ENCODE measurements around the gene ZNG1A. TPM values are rescaled to one million over a fixed set of nuclear protein-coding genes. Genes with fewer than 3 reads are reported as not detected.

ZNG1A gene
- total RNA-seq, 1 experiment from 2014 or later: 31.1 TPM

- Histone ChIP-seq H2BK5ac (ENCODE audit: insufficient read length, low read length) (no peak overlapping the region), H3K23ac (ENCODE audit: insufficient read length, low read depth, low read length) (no peak overlapping the region), H3K27me3 (ENCODE audit: insufficient read depth, low read length) (no peaks in the 10 kb centered on the region; the same call in 1 of the 2 replicates), H2AK5ac (ENCODE audit: insufficient read length, low read length) (no peak overlapping the region), H3K27ac (ENCODE audit: insufficient read length, low read depth, low read length) (no peak overlapping the region), H2AFZ (ENCODE audit: low read length) (no peak overlapping the region), H4K20me1 (ENCODE audit: control insufficient read depth, insufficient read depth, insufficient read length) (no peaks in the 10 kb centered on the region), H3K9me3 (ENCODE audit: control insufficient read depth, low read depth, low read length) (no peaks in the 10 kb centered on the region), H3K56ac (ENCODE audit: insufficient read length, low read depth, low read length) (no peak overlapping the region), H3K4me2 (ENCODE audit: insufficient read depth, insufficient read length, low read length) (no peak overlapping the region), H3K4me1 (ENCODE audit: insufficient read depth, low read length) (no peaks in the 10 kb centered on the region), H3K4ac (ENCODE audit: low read depth, low read length) (no peak overlapping the region), H4K8ac (replicated peaks; ENCODE audit: insufficient read length, low read depth, low read length) (no peak overlapping the region), H4K5ac (ENCODE audit: insufficient read length, low read depth, low read length) (no peak overlapping the region), H2BK120ac (ENCODE audit: low read depth, low read length, poor library complexity, severe bottlenecking) (no peak overlapping the region), H3K79me1 (ENCODE audit: insufficient read depth, low read depth, low read length, poor library complexity, severe bottlenecking) (no peaks in the 10 kb centered on the region), H4K91ac (ENCODE audit: insufficient read length, low read depth, low read length) (no peak overlapping the region), H3K14ac (ENCODE audit: insufficient read depth, low read length) (no peak overlapping the region), H3T11ph (ENCODE audit: low read length) (no peak overlapping the region), H3K23me2 (ENCODE audit: insufficient read length, low read depth, low read length, poor library complexity, severe bottlenecking) (no peaks in the 10 kb centered on the region), H3K79me2 (ENCODE audit: insufficient read depth, low read length) (no peaks in the 10 kb centered on the region), H2BK12ac (ENCODE audit: insufficient read length, low read depth, low read length) (no peak overlapping the region), H3K9ac (ENCODE audit: extremely low read depth, insufficient read length, low read length) (no peak overlapping the region), H2BK15ac (ENCODE audit: low read depth, low read length) (no peak overlapping the region), H3K18ac (ENCODE audit: insufficient read length, low read depth, low read length) (no peak overlapping the region), H2BK20ac (ENCODE audit: low read depth, low read length, poor library complexity, severe bottlenecking) (no peak overlapping the region)
- Mint-ChIP-seq H3K27me3 (ENCODE audit: low read depth) (peaks cover 13% of the 10 kb centered on the region), H3K4me1 (no peaks in the 10 kb centered on the region; a peak in 1 of 4 replicates), H3K27ac (no peak overlapping the region), H3K36me3 (ENCODE audit: insufficient read depth in 1 of 3, low read depth in 3 of 3) (no peaks in the 10 kb centered on the region), H3K4me3 (no peak overlapping the region), H3K9me3 (no peaks in the 10 kb centered on the region; a peak in 1 of 5 replicates)
- no CpG with 5 or more reads among the region's 7 CpGs for WGBS (ENCODE audit: extremely low coverage, insufficient read length, low lambda C conversion rate)
- TF ChIP-seq, protein P1, sequence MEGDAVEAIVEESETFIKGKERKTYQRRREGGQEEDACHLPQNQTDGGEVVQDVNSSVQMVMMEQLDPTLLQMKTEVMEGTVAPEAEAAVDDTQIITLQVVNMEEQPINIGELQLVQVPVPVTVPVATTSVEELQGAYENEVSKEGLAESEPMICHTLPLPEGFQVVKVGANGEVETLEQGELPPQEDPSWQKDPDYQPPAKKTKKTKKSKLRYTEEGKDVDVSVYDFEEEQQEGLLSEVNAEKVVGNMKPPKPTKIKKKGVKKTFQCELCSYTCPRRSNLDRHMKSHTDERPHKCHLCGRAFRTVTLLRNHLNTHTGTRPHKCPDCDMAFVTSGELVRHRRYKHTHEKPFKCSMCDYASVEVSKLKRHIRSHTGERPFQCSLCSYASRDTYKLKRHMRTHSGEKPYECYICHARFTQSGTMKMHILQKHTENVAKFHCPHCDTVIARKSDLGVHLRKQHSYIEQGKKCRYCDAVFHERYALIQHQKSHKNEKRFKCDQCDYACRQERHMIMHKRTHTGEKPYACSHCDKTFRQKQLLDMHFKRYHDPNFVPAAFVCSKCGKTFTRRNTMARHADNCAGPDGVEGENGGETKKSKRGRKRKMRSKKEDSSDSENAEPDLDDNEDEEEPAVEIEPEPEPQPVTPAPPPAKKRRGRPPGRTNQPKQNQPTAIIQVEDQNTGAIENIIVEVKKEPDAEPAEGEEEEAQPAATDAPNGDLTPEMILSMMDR (conservative IDR thresholded peaks at IDR 0.05): no peak
- DNase-seq: no peak
Measured at GRCh38 chr9:211036-211435, 32.2 kb upstream of the ZNG1A start.
